Caki2 (cell line): ENCODE data around the gene NR5A1. TPM values are rescaled to one million over a fixed set of nuclear protein-coding genes. Genes with fewer than 3 reads are reported as not detected.

Experiments
- DNase-seq: peaks from one replicate; pipeline ENCODE4 v3.0.0-alpha.2; 2015; ENCODE audit warnings: low read depth
- in situ Hi-C: cut with HindIII; loops from 2 replicates; pipeline ENCODE4 v1.10.0; 2016; ENCODE audit warnings: low sequenced_read_pairs, low pct_unique_long_range_greater_than_20kb, mixed read lengths
- total RNA-seq: library from RNA; depleted of rRNA; stranded (reverse); fragments of >200 nt; shearing (Covaris generic); gene quantifications from 2 replicates; pipeline ENCODE4 v1.2.3, GENCODE V29; 2014; ENCODE audit warnings: low replicate concordance

The NR5A1 gene
- total RNA-seq, 1 experiment from 2014 or later, result not detected

DNA sequence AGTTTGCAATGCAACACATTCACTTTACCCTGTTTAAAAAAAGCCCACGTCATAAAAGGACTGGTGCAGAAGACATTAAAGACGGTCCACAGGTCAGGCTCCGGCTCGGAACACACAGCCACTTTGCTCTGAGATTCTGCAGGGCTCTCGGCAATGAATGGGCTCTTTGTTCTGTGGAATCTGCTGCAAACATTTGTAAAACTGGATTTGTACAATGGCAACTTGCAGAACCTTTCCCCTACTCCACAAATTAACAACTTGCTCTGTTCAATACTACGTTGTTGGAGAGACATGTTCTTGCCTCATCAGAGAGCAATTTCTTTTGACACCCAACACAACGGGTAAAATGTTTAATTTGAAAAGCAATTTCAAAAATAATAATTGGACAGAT is 13.0 kb upstream of the NR5A1 start:
- no peak for DNase-seq
- in situ Hi-C loops, result no loop called here

DNA sequence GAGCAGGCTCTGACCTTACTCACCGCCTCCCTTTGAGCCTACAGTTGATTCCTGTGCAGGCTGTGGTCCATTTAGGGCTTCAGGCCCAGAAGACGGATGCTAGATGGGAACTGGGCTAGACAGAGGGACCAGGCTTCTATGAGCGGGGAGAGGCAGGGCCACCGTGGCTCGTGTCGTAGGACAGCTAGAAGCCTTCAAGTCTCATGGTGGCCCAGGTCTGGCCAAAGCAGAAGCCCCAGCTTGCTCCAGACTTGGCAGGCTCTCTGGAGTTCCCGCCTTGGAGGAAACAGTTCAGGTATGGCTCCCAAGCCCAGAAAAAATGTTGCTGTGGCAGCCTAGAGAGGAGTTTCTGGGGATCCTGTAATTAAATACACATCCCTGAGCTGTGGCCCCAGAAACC is 10.9 kb upstream of the NR5A1 start:
- no peak for DNase-seq
- in situ Hi-C loops, result no loop called here

GRCh38 chr9:124517600-124517999 is 10.4 kb upstream of the NR5A1 start:
- DNase-seq, result no peak
- in situ Hi-C loops, result no loop called here

- no peak for DNase-seq
- in situ Hi-C loops, result no loop called here
Measured at GRCh38 chr9:124514874-124515273, 7.7 kb upstream of the NR5A1 start.

GRCh38 chr9:124514125-124514524 is 6.9 kb upstream of the NR5A1 start:
- DNase-seq, result no peak
- in situ Hi-C loops, result no loop called here

DNA sequence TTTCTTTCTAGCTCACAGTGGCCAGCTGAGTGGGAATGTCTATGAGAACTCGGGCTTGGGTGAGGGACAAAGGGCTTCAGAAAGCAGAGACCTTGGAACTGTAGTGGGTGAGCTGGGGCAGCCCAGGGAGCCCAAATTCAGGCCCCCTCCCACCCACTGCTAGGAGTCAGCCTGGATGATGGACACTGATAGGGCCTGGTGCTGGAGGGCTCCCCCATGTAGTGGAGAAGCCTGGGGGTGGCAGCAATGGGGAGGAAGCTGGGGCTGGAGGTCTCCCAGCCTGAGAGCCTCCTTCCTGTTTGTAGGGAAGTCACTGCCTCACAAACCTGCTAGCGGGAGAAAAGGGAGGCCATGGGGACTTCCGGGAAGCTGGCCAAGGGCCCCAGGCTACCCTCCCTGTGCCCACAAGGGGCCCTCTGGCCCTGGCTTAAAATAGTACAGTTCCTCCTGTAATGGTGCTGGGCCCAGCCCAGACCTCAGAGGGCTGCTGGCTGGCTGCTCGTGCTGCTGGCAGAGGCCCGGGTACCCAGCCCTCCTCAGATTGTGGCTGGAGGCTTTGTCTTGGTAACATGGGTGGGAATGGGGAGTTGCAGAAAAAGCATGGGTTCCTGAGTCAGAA is 6.3 kb upstream of the NR5A1 start:
- in situ Hi-C loops, result no loop called here
- no peak for DNase-seq

GRCh38 chr9:124512806-124513204 is 5.6 kb upstream of the NR5A1 start:
- in situ Hi-C loops, result no loop called here
- DNase-seq, result no peak

- no peak for DNase-seq
- in situ Hi-C loops, result no loop called here
Measured at GRCh38 chr9:124511891-124512805, 4.9 kb upstream of the NR5A1 start.

DNA sequence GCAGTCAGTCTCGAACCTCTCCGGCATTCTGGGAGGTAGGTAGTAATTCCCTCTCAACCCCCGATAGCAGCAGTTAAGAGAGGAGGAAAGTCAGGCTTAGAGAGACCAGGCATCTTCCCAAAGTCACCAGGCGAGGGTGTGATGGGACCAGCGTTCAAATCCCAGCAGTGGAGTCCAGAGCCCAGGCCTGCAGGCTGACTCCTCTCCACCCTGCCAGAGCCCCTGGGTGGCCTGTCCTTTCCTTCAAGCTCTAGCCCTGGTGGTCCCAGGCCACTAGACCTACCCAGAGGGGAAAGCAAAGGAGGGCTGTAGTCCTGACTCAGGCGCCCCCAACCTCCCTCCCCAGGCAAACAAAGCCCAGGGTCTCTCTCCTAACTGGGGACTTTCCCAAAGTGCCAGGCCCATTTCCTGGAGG is 4.2 kb upstream of the NR5A1 start:
- no peak for DNase-seq
- in situ Hi-C loops, result no loop called here

DNA sequence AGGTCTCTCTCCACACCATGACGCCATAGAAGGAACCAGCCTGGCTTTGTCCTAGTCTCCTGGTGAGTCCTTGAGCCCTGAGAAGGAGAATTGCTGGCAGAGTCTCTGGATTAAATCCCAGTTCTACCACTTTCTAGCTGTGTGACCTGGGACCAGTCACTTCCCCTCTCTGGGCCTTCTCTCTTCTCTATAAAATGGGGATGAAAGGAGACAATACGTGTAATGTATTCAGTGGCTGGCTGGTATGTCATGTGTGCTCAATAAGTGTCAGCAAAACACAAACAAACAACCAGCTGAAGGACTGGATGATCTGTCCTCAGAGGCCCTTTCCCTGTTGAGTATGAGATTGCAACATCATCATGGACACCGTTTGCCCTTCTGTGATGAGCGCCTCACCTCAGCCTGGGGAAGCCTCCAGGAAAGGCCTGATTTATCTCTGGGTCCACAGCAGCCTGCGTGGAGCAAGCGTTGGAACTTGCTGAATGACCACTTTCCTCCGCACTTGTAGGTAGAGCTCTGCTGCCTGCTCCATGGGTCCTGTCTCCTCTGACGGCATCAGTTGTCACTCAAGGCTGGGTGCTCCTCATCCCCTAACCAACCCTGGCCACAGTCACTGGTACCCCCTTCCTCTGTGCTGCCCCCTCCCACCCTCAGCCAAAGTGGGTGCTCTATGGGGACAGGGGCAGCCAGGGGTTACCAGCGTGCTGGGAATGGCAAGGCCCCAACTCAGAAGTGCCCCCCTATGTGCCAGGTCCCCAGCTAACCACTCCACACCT is 3.6 kb upstream of the NR5A1 start:
- DNase-seq, result no peak
- in situ Hi-C loops, result no loop called here

DNA sequence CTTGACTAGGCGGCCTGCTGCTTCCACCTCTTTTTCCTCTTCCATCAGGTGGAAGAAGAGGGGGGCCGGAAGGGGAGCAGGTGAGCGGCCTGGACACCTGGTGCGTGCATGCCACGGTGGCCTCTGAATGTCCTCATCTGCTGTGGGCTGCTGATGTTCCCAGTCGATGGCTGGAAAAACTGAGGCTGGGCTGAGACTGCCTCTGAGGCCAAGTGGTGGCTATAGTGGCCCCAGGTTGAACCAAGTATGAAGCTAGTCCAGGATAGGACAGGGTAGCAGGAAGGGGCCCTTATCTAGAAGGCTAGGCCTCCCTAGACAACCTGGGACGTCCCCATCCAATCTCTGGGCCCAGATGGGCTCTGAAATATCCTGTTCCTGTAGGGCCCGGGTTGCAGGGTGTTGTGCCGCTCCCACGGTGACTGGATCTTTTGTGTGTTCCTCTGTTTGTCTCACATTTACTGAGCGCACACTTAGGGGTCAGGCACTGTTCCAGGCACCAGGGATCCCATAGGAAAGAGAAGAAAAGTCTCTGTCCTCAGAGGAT is 753 bp upstream of the NR5A1 start:
- no peak for DNase-seq

DNA sequence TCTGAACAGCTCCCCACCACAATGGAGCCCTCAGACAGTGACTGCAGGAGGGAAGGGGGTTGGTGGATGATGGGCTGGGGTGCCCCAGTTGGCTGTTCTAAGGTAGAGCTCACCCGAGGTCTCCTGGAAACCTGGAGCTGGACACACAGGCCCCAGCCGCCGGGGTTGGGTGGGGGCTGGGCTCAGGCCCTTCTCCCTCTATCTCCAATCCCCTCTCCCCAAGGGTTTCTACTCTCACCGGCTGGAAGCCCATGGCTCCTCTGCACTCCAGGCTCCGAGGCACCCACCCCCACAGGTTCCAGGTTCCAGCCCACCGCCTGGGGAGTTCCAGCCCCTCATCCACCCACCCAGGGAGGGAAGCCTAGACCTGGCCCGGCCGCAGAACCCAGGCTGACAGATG is 766 bp downstream of the NR5A1 start:
- in situ Hi-C loops, result no loop called here
- no peak for DNase-seq

More for the DNA sequence above, 753 bp upstream of the NR5A1 start:
- in situ Hi-C loops, result no loop called here

GRCh38 chr9:124505901-124506346 is 1.3 kb downstream of the NR5A1 start:
- DNase-seq, result no peak
- in situ Hi-C loops, result no loop called here

DNA sequence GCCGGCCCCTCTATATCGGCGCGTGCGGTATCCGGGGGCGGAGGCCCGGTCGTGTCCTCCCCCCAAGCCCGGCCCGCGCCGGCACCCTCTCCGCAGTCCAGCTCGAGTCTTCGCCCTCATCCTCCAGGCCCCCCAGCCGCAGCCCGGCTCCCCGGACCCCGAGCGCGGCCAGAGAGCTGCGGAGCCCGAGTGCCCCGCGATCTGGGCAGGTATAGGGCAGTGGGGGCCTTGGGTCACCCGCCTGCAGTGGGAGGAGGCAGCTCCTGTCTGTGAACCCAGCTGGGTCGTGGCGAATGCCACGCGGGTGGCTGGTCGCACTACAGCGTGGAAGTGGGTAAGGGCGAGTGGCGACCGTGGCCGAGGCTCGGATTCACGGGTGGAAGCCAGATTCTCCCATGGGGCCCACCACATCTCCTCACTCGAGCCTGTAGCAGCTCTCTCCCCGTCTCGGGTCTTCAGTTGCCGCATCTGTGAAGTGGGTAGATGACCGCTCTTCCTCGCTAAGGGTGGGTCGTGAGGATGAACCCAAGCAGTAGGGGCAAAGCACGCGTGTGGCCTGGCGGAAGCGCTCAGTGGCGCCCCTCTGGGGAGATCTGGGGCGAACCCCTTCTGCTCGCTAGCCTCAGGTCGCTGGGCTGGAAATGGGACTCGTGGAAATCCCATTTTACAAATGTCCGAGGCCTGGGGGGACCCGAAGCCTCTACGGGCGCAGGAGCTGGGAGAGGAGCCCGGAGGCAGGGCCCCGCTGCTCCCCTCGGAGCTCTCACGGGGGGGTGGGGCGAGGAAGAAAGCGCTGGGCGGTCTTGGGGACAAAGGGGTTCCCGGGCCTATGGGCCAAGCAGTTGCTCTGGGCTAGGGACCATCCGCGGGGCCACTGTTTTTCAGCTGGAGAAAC is 1.9 kb downstream of the NR5A1 start:
- in situ Hi-C loops, result no loop called here
- no peak for DNase-seq

DNA sequence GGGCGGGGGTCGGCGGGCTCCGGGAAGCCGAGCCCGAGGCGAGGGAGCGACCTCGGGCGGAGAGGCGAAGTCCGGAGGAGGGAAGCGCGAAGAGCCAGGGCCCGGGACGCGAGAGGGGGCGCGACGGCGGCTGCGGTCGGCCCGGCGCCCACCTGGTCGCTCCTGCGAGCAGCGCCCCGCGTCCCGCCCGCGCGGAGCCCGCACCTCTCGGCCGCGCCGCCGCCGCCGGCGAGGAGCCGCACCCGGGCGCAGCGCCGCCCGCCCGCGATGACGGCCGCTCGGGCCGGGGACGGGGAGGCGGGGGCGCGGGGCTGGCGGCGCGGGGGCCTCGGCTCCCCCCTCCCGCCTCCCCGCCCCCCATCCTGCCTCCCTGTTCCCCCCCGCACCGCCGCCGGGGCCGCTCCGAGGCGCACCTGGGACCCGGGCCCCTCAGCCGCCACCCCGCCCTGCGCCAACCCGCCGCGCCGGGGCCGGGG is 2.6 kb downstream of the NR5A1 start:
- no peak for DNase-seq
- in situ Hi-C loops, result no loop called here

- in situ Hi-C loops, result no loop called here
- DNase-seq, result no peak
Measured at GRCh38 chr9:124503713-124504529, 3.3 kb downstream of the NR5A1 start.
